Measurements from ENCODE around the gene TFAP2B.

TFAP2B gene

GRCh38 chr6:50818673-50819072 lies at the start of gene TFAP2B:
Gene TFAP2B, plus strand, starts transcription at chr6:50818871. Its CDS starts 21 bp downstream, at chr6:50818892.
- no peak for DNase-seq (ENCODE audit: low read depth, low spot score)

- DNase-seq (ENCODE audit: low read depth, low spot score), result no peak
Observed at GRCh38 chr6:50778696-50779095, 40.0 kb upstream of the TFAP2B start.

GRCh38 chr6:50780382-50780781 lies 38.3 kb upstream of the TFAP2B start:
- DNase-seq (ENCODE audit: low read depth, low spot score), result no peak

GRCh38 chr6:50785921-50786320 lies 32.8 kb upstream of the TFAP2B start:
- no peak for DNase-seq (ENCODE audit: low read depth, low spot score)

- no peak for DNase-seq (ENCODE audit: low read depth, low spot score)
Observed at GRCh38 chr6:50791900-50792508, 26.7 kb upstream of the TFAP2B start.

GRCh38 chr6:50792771-50793170 lies 25.9 kb upstream of the TFAP2B start:
- no peak for DNase-seq (ENCODE audit: low read depth, low spot score)

- no peak for DNase-seq (ENCODE audit: low read depth, low spot score)
Observed at GRCh38 chr6:50795574-50795973, 23.1 kb upstream of the TFAP2B start.

- DNase-seq (ENCODE audit: low read depth, low spot score), result no peak
Observed at GRCh38 chr6:50804283-50804682, 14.4 kb upstream of the TFAP2B start.

GRCh38 chr6:50807035-50807434 lies 11.6 kb upstream of the TFAP2B start:
- DNase-seq (ENCODE audit: low read depth, low spot score), result no peak

- peak; percentile 4 for DNase-seq (ENCODE audit: low read depth, low spot score)
Observed at GRCh38 chr6:50815436-50816114, 3.1 kb upstream of the TFAP2B start.

- peak; percentile 64 for DNase-seq (ENCODE audit: low read depth, low spot score)
Observed at GRCh38 chr6:50816115-50816675, 2.5 kb upstream of the TFAP2B start.

GRCh38 chr6:50816947-50817645 lies 1.6 kb upstream of the TFAP2B start:
- DNase-seq (ENCODE audit: low read depth, low spot score), result no peak

- DNase-seq (ENCODE audit: low read depth, low spot score), result no peak
Observed at GRCh38 chr6:50817646-50817950, 1.1 kb upstream of the TFAP2B start.

- DNase-seq (ENCODE audit: low read depth, low spot score), result no peak
Observed at GRCh38 chr6:50818020-50818419, 651 bp upstream of the TFAP2B start.

GRCh38 chr6:50819466-50819903 lies 814 bp downstream of the TFAP2B start:
- DNase-seq (ENCODE audit: low read depth, low spot score), result no peak

GRCh38 chr6:50819904-50820868 lies 1.5 kb downstream of the TFAP2B start:
- DNase-seq (ENCODE audit: low read depth, low spot score), result no peak

GRCh38 chr6:50820869-50821264 lies 2.2 kb downstream of the TFAP2B start:
- DNase-seq (ENCODE audit: low read depth, low spot score), result no peak

- no peak for DNase-seq (ENCODE audit: low read depth, low spot score)
Observed at GRCh38 chr6:50821441-50822077, 2.9 kb downstream of the TFAP2B start.

- no peak for DNase-seq (ENCODE audit: low read depth, low spot score)
Observed at GRCh38 chr6:50822078-50822476, 3.4 kb downstream of the TFAP2B start.

GRCh38 chr6:50823094-50823920 lies 4.6 kb downstream of the TFAP2B start:
- no peak for DNase-seq (ENCODE audit: low read depth, low spot score)

Measured in smooth muscle cell of the brain vasculature (primary cell).